ENCODE data around the gene ZNF684. TPM values are rescaled to one million over a fixed set of nuclear protein-coding genes. Genes with fewer than 3 reads are reported as not detected.

The ZNF684 gene
- total and polyA plus RNA-seq, 3 donors from 2014 or later = 5.3 to 9.9 (median 8.9) TPM

GRCh38 chr1:40508375-40509341, 22.8 kb upstream of the ZNF684 start, which contains the start of gene EXO5:
Gene EXO5, plus strand, starts transcription at chr1:40508767. Its CDS starts 5,778 bp downstream, at chr1:40514545.
- Histone ChIP-seq H3K36me3 (ENCODE audit: low read depth, missing control alignments) (no peaks in the 10 kb centered on the region), H3K27me3 (no peaks in the 10 kb centered on the region), H3K4me1 (no peaks in the 10 kb centered on the region), H3K4me3 (peak within 1 kb of the TSS; percentile 65 to 94), H3K27ac (peak within 1 kb of the TSS; percentile 31 to 76), H3K9me3 (no peaks in the 10 kb centered on the region)
- WGBS, 2 donors = 1% methylated on average over 32 to 48 of the region's 76 CpGs
- TF ChIP-seq POLR2A (IDR thresholded peaks at IDR 0.05) (no peak), CTCF (IDR thresholded peaks at IDR 0.05) (no peak)
- intact Hi-C loops (cut with DNase I; ENCODE audit: low total_unique reads) = no loop called here
- DNase-seq = peak; percentile 91

GRCh38 chr1:40519517-40519916, 11.9 kb upstream of the ZNF684 start:
- Histone ChIP-seq H3K4me1 (no peaks in the 10 kb centered on the region), H3K9me3 (no peaks in the 10 kb centered on the region), H3K4me3 (no peak overlapping the region), H3K27ac (no peak overlapping the region), H3K27me3 (no peaks in the 10 kb centered on the region), H3K36me3 (ENCODE audit: low read depth, missing control alignments) (no peaks in the 10 kb centered on the region)
- TF ChIP-seq POLR2A (IDR thresholded peaks at IDR 0.05) (no peak), CTCF (IDR thresholded peaks at IDR 0.05) (no peak)
- no peak for DNase-seq
- intact Hi-C loops (cut with DNase I; ENCODE audit: low total_unique reads) = no loop called here
- 77% methylated on average over 2 of the region's 2 CpGs for WGBS, 2 donors

GRCh38 chr1:40530735-40531380, 579 bp upstream of the ZNF684 start:
- no peaks in the 10 kb centered on the region for H3K36me3 ChIP-seq (ENCODE audit: low read depth, missing control alignments)
- intact Hi-C loops (cut with DNase I; ENCODE audit: low total_unique reads) = no loop called here
- DNase-seq = no peak
- H3K9me3 ChIP-seq = no peaks in the 10 kb centered on the region
- no peaks in the 10 kb centered on the region for H3K27me3 ChIP-seq
- H3K4me3 ChIP-seq = peak overlapping the region; percentile 55 to 70
- WGBS, 2 donors = 9 to 18% methylated on average over 5 of the region's 5 CpGs
- no peak for TF ChIP-seq CTCF (IDR thresholded peaks at IDR 0.05)
- no peak for TF ChIP-seq POLR2A (IDR thresholded peaks at IDR 0.05)
- H3K4me1 ChIP-seq = no peaks in the 10 kb centered on the region
- H3K27ac ChIP-seq = peak overlapping the region; percentile 76 to 83

GRCh38 chr1:40532062-40532389, 589 bp downstream of the ZNF684 start:
- 1 to 3% methylated on average over 3 of the region's 3 CpGs for WGBS, 2 donors
- Histone ChIP-seq H3K27me3 (no peaks in the 10 kb centered on the region), H3K4me3 (peak overlapping the region; percentile 55 to 70), H3K36me3 (ENCODE audit: low read depth, missing control alignments) (no peaks in the 10 kb centered on the region), H3K9me3 (no peaks in the 10 kb centered on the region), H3K4me1 (no peaks in the 10 kb centered on the region), H3K27ac (peak overlapping the region; percentile 76 to 83)
- no peak for DNase-seq
- TF ChIP-seq CTCF (IDR thresholded peaks at IDR 0.05) = no peak
- no peak for TF ChIP-seq POLR2A (IDR thresholded peaks at IDR 0.05)
- intact Hi-C loops (cut with DNase I; ENCODE audit: low total_unique reads) = no loop called here

Measured in testis (tissue), 3 donors.